GM23338 (cell line): ENCODE measurements around the gene WNT6.

ENCODE experiments used
- CTCF ChIP-seq, 2 experiments: fragments of 200-600 bp in 1 of 2; sonication (generic) in 1 of 2; conservative IDR thresholded peaks; 2 replicates each; pipeline versions ENCODE4 v1.5.1 to v1.6.1; 2016 to 2017; ENCODE audit warnings: antibody characterized with exemption in 2 of 2, low read depth in 2 of 2, mild to moderate bottlenecking in 2 of 2, moderate library complexity in 1 of 2
- EZH2 ChIP-seq: fragments of 200-600 bp; sonication (generic); IDR thresholded peaks from one replicate; pipeline ENCODE4 v1.8.0; 2017; ENCODE audit warnings: antibody characterized with exemption, mild to moderate bottlenecking, low read depth; ENCODE audit not compliant: unreplicated experiment
- POLR2AphosphoS5 ChIP-seq: IDR thresholded peaks from 2 replicates; pipeline ENCODE4 v1.6.1; 2016; ENCODE audit warnings: antibody characterized with exemption, low read depth

- TF ChIP-seq CTCF (conservative IDR thresholded peaks at IDR 0.05; ENCODE audit: low read depth in 2 of 2) = peak; percentile 95 to 99
- TF ChIP-seq EZH2 = peak; percentile 87
- TF ChIP-seq POLR2AphosphoS5 = no peak
Measured at GRCh38 chr2:218876562-218877219, 17.1 kb downstream of the WNT6 start.
